ENCODE measurements around the gene ZRANB1.

ZRANB1 gene

GRCh38 chr10:125022671-125023070, 80.7 kb downstream of the ZRANB1 start:
- H3K4me3 ChIP-seq (ENCODE audit: low read depth, low read length), result no peak overlapping the region
- TF ChIP-seq CTCF (IDR thresholded peaks at IDR 0.05; ENCODE audit: low read depth, low read length), result no peak

- H3K4me3 ChIP-seq (ENCODE audit: low read depth, low read length), result no peak overlapping the region
- no peak for TF ChIP-seq CTCF (IDR thresholded peaks at IDR 0.05; ENCODE audit: low read depth, low read length)
Observed at GRCh38 chr10:125023255-125023654, 81.3 kb downstream of the ZRANB1 start.

- no peak overlapping the region for H3K4me3 ChIP-seq (ENCODE audit: low read depth, low read length)
- TF ChIP-seq CTCF (IDR thresholded peaks at IDR 0.05; ENCODE audit: low read depth, low read length), result no peak
Observed at GRCh38 chr10:125023862-125024496, 82.1 kb downstream of the ZRANB1 start.

GRCh38 chr10:125024497-125025234, 82.7 kb downstream of the ZRANB1 start:
- TF ChIP-seq CTCF (IDR thresholded peaks at IDR 0.05; ENCODE audit: low read depth, low read length), result no peak
- H3K4me3 ChIP-seq (ENCODE audit: low read depth, low read length), result no peak overlapping the region

- no peak for TF ChIP-seq CTCF (IDR thresholded peaks at IDR 0.05; ENCODE audit: low read depth, low read length)
- H3K4me3 ChIP-seq (ENCODE audit: low read depth, low read length), result no peak overlapping the region
Observed at GRCh38 chr10:125025341-125025740, 83.4 kb downstream of the ZRANB1 start.

GRCh38 chr10:125026036-125026931, 84.4 kb downstream of the ZRANB1 start:
- TF ChIP-seq CTCF (IDR thresholded peaks at IDR 0.05; ENCODE audit: low read depth, low read length), result no peak
- H3K4me3 ChIP-seq (ENCODE audit: low read depth, low read length), result no peak overlapping the region

All from WI38 (cell line).